ENCODE results near the gene CD163L1.

The CD163L1 gene

DNA sequence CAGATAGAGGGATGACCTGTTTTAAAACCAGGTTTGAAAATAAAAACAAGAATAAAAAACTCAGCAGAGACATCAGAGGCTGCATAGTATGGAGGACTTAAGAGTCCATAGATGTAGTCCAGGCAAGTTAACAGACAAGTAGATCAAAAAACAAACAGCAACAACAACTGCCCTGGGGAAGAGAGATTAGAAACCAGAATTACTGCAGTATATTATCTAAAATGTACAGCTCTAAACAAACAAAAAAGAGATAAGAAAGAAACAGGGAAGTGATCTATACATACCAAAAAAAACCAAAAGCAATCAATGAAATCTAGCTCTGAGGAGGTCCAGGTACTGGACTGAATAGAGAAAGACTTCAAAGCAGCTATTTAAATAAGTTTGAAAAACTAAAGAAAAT is 91.3 kb downstream of the CD163L1 start:
- peaks cover 90% of the 10 kb centered on the region for H3K27me3 ChIP-seq (ENCODE audit: insufficient read depth, low read length, poor library complexity, severe bottlenecking)
- no peaks in the 10 kb centered on the region for H3F3A ChIP-seq (ENCODE audit: low read depth)
- H3K9me3 ChIP-seq (ENCODE audit: insufficient read depth, low read depth, low read length), result no peaks in the 10 kb centered on the region
- TF ChIP-seq EZH2phosphoT487 (IDR thresholded peaks at IDR 0.05; ENCODE audit: borderline replicate concordance), result no peak
- TF ChIP-seq, protein P1, sequence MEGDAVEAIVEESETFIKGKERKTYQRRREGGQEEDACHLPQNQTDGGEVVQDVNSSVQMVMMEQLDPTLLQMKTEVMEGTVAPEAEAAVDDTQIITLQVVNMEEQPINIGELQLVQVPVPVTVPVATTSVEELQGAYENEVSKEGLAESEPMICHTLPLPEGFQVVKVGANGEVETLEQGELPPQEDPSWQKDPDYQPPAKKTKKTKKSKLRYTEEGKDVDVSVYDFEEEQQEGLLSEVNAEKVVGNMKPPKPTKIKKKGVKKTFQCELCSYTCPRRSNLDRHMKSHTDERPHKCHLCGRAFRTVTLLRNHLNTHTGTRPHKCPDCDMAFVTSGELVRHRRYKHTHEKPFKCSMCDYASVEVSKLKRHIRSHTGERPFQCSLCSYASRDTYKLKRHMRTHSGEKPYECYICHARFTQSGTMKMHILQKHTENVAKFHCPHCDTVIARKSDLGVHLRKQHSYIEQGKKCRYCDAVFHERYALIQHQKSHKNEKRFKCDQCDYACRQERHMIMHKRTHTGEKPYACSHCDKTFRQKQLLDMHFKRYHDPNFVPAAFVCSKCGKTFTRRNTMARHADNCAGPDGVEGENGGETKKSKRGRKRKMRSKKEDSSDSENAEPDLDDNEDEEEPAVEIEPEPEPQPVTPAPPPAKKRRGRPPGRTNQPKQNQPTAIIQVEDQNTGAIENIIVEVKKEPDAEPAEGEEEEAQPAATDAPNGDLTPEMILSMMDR (conservative IDR thresholded peaks at IDR 0.05; ENCODE audit: low read length), result no peak
- no peaks in the 10 kb centered on the region for H3K79me2 ChIP-seq (ENCODE audit: insufficient read depth, low read length)
- no peaks in the 10 kb centered on the region for H3K36me3 ChIP-seq (ENCODE audit: insufficient read depth, low read length)
- no peaks in the 10 kb centered on the region for H3K4me1 ChIP-seq (ENCODE audit: insufficient read depth, low read length, poor library complexity, severe bottlenecking)
- H2AFZ ChIP-seq (ENCODE audit: low read length), result no peak overlapping the region
- no peaks in the 10 kb centered on the region for H4K20me1 ChIP-seq (ENCODE audit: insufficient read depth, low read length, poor library complexity, severe bottlenecking)
- H3K4me2 ChIP-seq (ENCODE audit: low read depth, low read length, poor library complexity, severe bottlenecking), result no peak overlapping the region
- no peaks in the 10 kb centered on the region for H3K9me2 ChIP-seq (replicated peaks; ENCODE audit: low read depth, low read length)
- no peak overlapping the region for H3K9ac ChIP-seq (ENCODE audit: low read depth, low read length, poor library complexity, severe bottlenecking)
- H3K4me3 ChIP-seq (ENCODE audit: low read length, poor library complexity, severe bottlenecking), result no peak overlapping the region

DNA sequence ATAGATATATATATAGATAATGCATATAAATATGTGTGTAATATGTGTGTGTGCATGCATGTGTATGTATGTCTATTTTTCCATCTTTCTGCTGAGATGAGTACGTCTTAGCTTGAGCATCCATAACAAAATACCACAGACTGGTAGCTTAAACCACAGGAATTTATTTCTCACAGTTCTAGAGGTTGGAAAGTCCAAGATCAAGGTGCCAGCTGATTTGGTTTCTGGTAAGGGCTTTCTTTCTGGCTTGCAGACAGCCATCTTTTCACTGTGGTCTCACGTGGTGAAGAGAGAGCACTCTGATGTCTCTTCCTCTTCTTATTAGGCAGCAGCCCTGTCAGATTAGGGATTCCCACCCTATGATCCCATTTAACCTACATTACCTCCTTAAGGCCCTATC is 92.8 kb downstream of the CD163L1 start:
- Histone ChIP-seq H3K27me3 (ENCODE audit: insufficient read depth, low read length, poor library complexity, severe bottlenecking) (peaks cover 76% of the 10 kb centered on the region), H4K20me1 (ENCODE audit: insufficient read depth, low read length, poor library complexity, severe bottlenecking) (no peaks in the 10 kb centered on the region), H3K4me1 (ENCODE audit: insufficient read depth, low read length, poor library complexity, severe bottlenecking) (peaks cover 10% of the 10 kb centered on the region), H3F3A (ENCODE audit: low read depth) (no peaks in the 10 kb centered on the region), H3K4me2 (ENCODE audit: low read depth, low read length, poor library complexity, severe bottlenecking) (no peak overlapping the region), H3K9ac (ENCODE audit: low read depth, low read length, poor library complexity, severe bottlenecking) (no peak overlapping the region), H3K9me2 (replicated peaks; ENCODE audit: low read depth, low read length) (no peaks in the 10 kb centered on the region), H3K4me3 (ENCODE audit: low read length, poor library complexity, severe bottlenecking) (no peak overlapping the region), H2AFZ (ENCODE audit: low read length) (no peak overlapping the region), H3K36me3 (ENCODE audit: insufficient read depth, low read length) (no peaks in the 10 kb centered on the region), H3K9me3 (ENCODE audit: insufficient read depth, low read depth, low read length) (no peaks in the 10 kb centered on the region), H3K79me2 (ENCODE audit: insufficient read depth, low read length) (no peaks in the 10 kb centered on the region)
- TF ChIP-seq EZH2phosphoT487 (IDR thresholded peaks at IDR 0.05; ENCODE audit: borderline replicate concordance), result no peak

DNA sequence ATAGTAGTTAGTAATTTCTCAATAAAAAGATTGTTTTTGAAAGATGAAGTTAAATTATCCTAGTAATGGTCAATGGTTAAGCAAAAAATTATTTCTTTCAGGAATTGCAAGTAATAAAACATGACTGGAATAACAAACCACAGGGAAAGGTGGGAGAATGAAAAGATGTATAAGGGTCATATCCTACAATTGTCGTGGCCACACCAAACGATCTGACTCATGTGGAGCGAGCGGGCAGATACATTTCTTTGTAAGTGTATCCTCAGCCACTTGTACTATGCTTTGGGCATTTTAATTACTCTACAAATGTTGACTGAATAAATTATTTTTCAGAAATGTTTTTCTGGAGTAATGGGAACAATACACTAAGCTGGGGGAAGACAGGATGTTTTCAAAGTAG is 94.5 kb downstream of the CD163L1 start:
- Histone ChIP-seq H3K9me3 (ENCODE audit: insufficient read depth, low read depth, low read length) (peaks cover under 1% of the 10 kb centered on the region; the same call in 1 of the 2 replicates), H3F3A (ENCODE audit: low read depth) (no peaks in the 10 kb centered on the region), H3K36me3 (ENCODE audit: insufficient read depth, low read length) (no peaks in the 10 kb centered on the region), H2AFZ (ENCODE audit: low read length) (no peak overlapping the region), H3K79me2 (ENCODE audit: insufficient read depth, low read length) (no peaks in the 10 kb centered on the region), H3K9me2 (replicated peaks; ENCODE audit: low read depth, low read length) (no peaks in the 10 kb centered on the region), H3K4me1 (ENCODE audit: insufficient read depth, low read length, poor library complexity, severe bottlenecking) (peaks cover 10% of the 10 kb centered on the region), H3K27me3 (ENCODE audit: insufficient read depth, low read length, poor library complexity, severe bottlenecking) (peaks cover 69% of the 10 kb centered on the region), H3K9ac (ENCODE audit: low read depth, low read length, poor library complexity, severe bottlenecking) (no peak overlapping the region), H3K4me2 (ENCODE audit: low read depth, low read length, poor library complexity, severe bottlenecking) (no peak overlapping the region), H4K20me1 (ENCODE audit: insufficient read depth, low read length, poor library complexity, severe bottlenecking) (no peaks in the 10 kb centered on the region), H3K4me3 (ENCODE audit: low read length, poor library complexity, severe bottlenecking) (no peak overlapping the region)
- no peak for TF ChIP-seq EZH2phosphoT487 (IDR thresholded peaks at IDR 0.05; ENCODE audit: borderline replicate concordance)
- TF ChIP-seq, protein P1 (conservative IDR thresholded peaks at IDR 0.05; ENCODE audit: low read length), result no peak

DNA sequence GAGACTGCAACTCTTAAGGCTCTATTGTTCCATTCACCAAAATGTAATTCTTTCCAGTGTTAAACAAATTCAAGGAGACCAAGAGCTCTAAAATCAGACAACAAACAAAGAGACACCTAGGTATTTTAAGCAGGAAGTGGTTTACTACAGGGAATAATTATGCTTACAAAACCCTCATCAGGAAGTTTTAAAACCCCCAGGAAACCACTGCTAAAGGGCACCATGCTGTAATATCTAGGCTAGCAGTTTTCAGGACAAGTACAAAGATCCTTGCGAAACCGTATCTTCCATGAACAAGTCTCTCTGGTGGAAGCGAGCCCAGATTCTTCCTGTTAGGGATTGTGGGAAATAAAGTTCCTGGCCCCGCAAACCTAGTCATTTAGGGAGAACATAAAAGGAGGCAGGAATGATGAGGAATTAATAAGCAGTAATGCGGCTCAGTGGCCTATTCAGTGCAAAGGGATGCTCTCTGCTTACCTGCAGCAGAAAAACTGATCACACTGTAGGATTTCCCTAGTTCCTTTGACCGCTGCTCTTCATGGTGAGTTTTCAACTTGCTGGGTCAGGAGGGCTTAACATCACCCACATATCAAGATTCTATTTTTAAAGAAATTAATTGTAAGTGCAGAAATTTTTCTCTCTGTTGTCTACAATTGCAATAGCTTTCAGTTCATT is 97.3 kb downstream of the CD163L1 start:
- TF ChIP-seq, protein P1 (conservative IDR thresholded peaks at IDR 0.05; ENCODE audit: low read length), result no peak
- no peak for TF ChIP-seq EZH2phosphoT487 (IDR thresholded peaks at IDR 0.05; ENCODE audit: borderline replicate concordance)
- Histone ChIP-seq H2AFZ (ENCODE audit: low read length) (no peak overlapping the region), H3F3A (ENCODE audit: low read depth) (no peaks in the 10 kb centered on the region), H3K9ac (ENCODE audit: low read depth, low read length, poor library complexity, severe bottlenecking) (no peak overlapping the region), H3K9me3 (ENCODE audit: insufficient read depth, low read depth, low read length) (peaks cover 4% of the 10 kb centered on the region; the same call in 1 of the 2 replicates), H3K4me2 (ENCODE audit: low read depth, low read length, poor library complexity, severe bottlenecking) (peak overlapping the region; percentile 59), H3K4me3 (ENCODE audit: low read length, poor library complexity, severe bottlenecking) (peak overlapping the region; percentile 45), H3K27me3 (ENCODE audit: insufficient read depth, low read length, poor library complexity, severe bottlenecking) (peaks cover 45% of the 10 kb centered on the region), H3K9me2 (replicated peaks; ENCODE audit: low read depth, low read length) (no peaks in the 10 kb centered on the region), H3K4me1 (ENCODE audit: insufficient read depth, low read length, poor library complexity, severe bottlenecking) (peaks cover 10% of the 10 kb centered on the region), H3K36me3 (ENCODE audit: insufficient read depth, low read length) (no peaks in the 10 kb centered on the region), H4K20me1 (ENCODE audit: insufficient read depth, low read length, poor library complexity, severe bottlenecking) (no peaks in the 10 kb centered on the region), H3K79me2 (ENCODE audit: insufficient read depth, low read length) (no peaks in the 10 kb centered on the region)
